GM23338 (cell line): ENCODE data around the gene PPP1R3F. TPM values are rescaled to one million over a fixed set of nuclear protein-coding genes. Genes with fewer than 3 reads are reported as not detected.

Experiments used
- ATAC-seq: fragments of 200-7000 bp; cut with Tn5 transposase; 3 replicates; pipeline ENCODE4 v1.9.1; 2020
- DNase-seq: peaks from one replicate; pipeline ENCODE4 v3.0.0-alpha.2; 2015; ENCODE audit warnings: low spot score
- H2AFZ ChIP-seq: fragments of 200-600 bp; sonication (generic); 2 replicates; pipeline ENCODE4 v1.8.0; 2016; ENCODE audit warnings: antibody characterized with exemption, mild to moderate bottlenecking, moderate library complexity
- H3F3A ChIP-seq: fragments of 200-600 bp; sonication (generic); replicated peaks from 2 replicates; pipeline ENCODE4 v1.8.0; 2017; ENCODE audit warnings: antibody characterized with exemption, mixed run types, low read depth
- H3K27ac ChIP-seq: fragments of 200-600 bp; sonication (generic); 2 replicates; pipeline ENCODE4 v1.6.1; 2016; ENCODE audit warnings: low read depth
- H3K27me3 ChIP-seq: fragments of 200-600 bp; sonication (generic); 2 replicates; pipeline ENCODE4 v1.8.0; 2016; ENCODE audit warnings: mild to moderate bottlenecking, mixed run types, moderate library complexity; ENCODE audit not compliant: insufficient read depth
- H3K36me3 ChIP-seq: fragments of 200-600 bp; sonication (generic); 2 replicates; pipeline ENCODE4 v1.8.0; 2016; ENCODE audit warnings: mild to moderate bottlenecking; ENCODE audit not compliant: insufficient read depth
- H3K4me1 ChIP-seq: fragments of 200-600 bp; sonication (generic); 2 replicates; pipeline ENCODE4 v1.8.0; 2016; ENCODE audit warnings: mild to moderate bottlenecking, moderate library complexity; ENCODE audit not compliant: insufficient read depth
- H3K4me2 ChIP-seq: fragments of 200-600 bp; sonication (generic); 2 replicates; pipeline ENCODE4 v1.7.1; 2017; ENCODE audit warnings: mixed run types
- H3K4me3 ChIP-seq: fragments of 200-600 bp; sonication (generic); 2 replicates; pipeline ENCODE4 v1.6.1; 2016; ENCODE audit warnings: mixed run types
- H3K79me2 ChIP-seq: fragments of 200-600 bp; sonication (generic); replicated peaks from 2 replicates; pipeline ENCODE4 v1.8.0; 2017; ENCODE audit warnings: mild to moderate bottlenecking; ENCODE audit not compliant: insufficient read depth
- H3K9me2 ChIP-seq: fragments of 200-600 bp; sonication (generic); 2 replicates; pipeline ENCODE4 v1.8.0; 2017; ENCODE audit not compliant: insufficient read depth
- H4K20me1 ChIP-seq: fragments of 200-600 bp; sonication (generic); replicated peaks from 2 replicates; pipeline ENCODE4 v1.8.0; 2017; ENCODE audit warnings: mild to moderate bottlenecking; ENCODE audit not compliant: insufficient read depth
- H3K27ac Mint-ChIP-seq: 2 replicates; pipeline ENCODE4 v1.8.0; 2020; ENCODE audit warnings: inconsistent platforms, mild to moderate bottlenecking, moderate library complexity, mixed read lengths
- H3K27me3 Mint-ChIP-seq: 3 replicates; pipeline ENCODE4 v1.8.0; 2022; ENCODE audit warnings: low read depth, mild to moderate bottlenecking, moderate library complexity, mixed read lengths, inconsistent platforms; ENCODE audit not compliant: insufficient read depth, poor library complexity
- H3K36me3 Mint-ChIP-seq: 3 replicates; pipeline ENCODE4 v1.8.0; 2021; ENCODE audit warnings: low read depth, mild to moderate bottlenecking, inconsistent platforms, moderate library complexity, mixed read lengths
- H3K4me1 Mint-ChIP-seq: 3 replicates; pipeline ENCODE4 v1.8.0; 2020; ENCODE audit warnings: mild to moderate bottlenecking, inconsistent platforms, mixed read lengths
- H3K4me3 Mint-ChIP-seq: 3 replicates; pipeline ENCODE4 v1.8.0; 2021; ENCODE audit warnings: moderate library complexity, mild to moderate bottlenecking, inconsistent platforms, mixed read lengths
- H3K9me3 Mint-ChIP-seq: 3 replicates; pipeline ENCODE4 v1.8.0; 2020; ENCODE audit warnings: moderate library complexity, mild to moderate bottlenecking, inconsistent platforms, mixed read lengths
- EZH2phosphoT487 ChIP-seq: fragments of 200-600 bp; sonication (generic); IDR thresholded peaks from one replicate; pipeline ENCODE4 v1.8.1; 2018; ENCODE audit warnings: antibody characterized with exemption; ENCODE audit not compliant: unreplicated experiment
- POLR2AphosphoS5 ChIP-seq: IDR thresholded peaks from 2 replicates; pipeline ENCODE4 v1.6.1; 2016; ENCODE audit warnings: antibody characterized with exemption, low read depth
- REST ChIP-seq: IDR thresholded peaks from one replicate; pipeline ENCODE4 v1.6.1; 2018; ENCODE audit warnings: antibody characterized with exemption; ENCODE audit not compliant: unreplicated experiment
- ZNF331 ChIP-seq: fragments of 250-450 bp; sonication (Bioruptor Pico); IDR thresholded peaks from 2 replicates; pipeline ENCODE4 v1.5.0; 2020; ENCODE audit warnings: low read depth, mild to moderate bottlenecking, moderate library complexity
- polyA plus RNA-seq: library from polyadenylated mRNA; unstranded; fragments of >200 nt; fragmentation: Nextera tagmentation; extraction: Ambion mirVana; gene quantifications from 2 replicates; pipeline ENCODE4 v1.2.1, GENCODE V29; 2016
- total RNA-seq: library from RNA; depleted of rRNA; stranded (reverse); fragments of >200 nt; shearing (Covaris generic); gene quantifications from 2 replicates; pipeline ENCODE4 v1.2.3, GENCODE V29; 2014
- TF ChIP-seq, protein P1 (sequence below), 2 experiments: fragments of 200-600 bp in 1 of 2; sonication (generic) in 1 of 2; conservative IDR thresholded peaks; 2 replicates each; pipeline versions ENCODE4 v1.5.1 to v1.6.1; 2016 to 2017; ENCODE audit warnings: antibody characterized with exemption in 2 of 2, low read depth in 2 of 2, mild to moderate bottlenecking in 2 of 2, moderate library complexity in 1 of 2

PPP1R3F gene
- total and polyA plus RNA-seq, 2 experiments from 2014 or later: 3.1 to 11.3 TPM

- Mint-ChIP-seq H3K36me3 (no peaks in the 10 kb centered on the region; the same call in 2 of the 3 replicates), H3K27ac (peak overlapping the region; percentile 62; the same call in 1 of the 2 replicates), H3K27me3 (peaks cover 10% of the 10 kb centered on the region), H3K4me1 (peaks cover 9% of the 10 kb centered on the region; the same call in 2 of the 3 replicates), H3K9me3 (no peaks in the 10 kb centered on the region), H3K4me3 (peak overlapping the region; percentile 79)
- Histone ChIP-seq H4K20me1 (no peaks in the 10 kb centered on the region), H3K4me3 (peak overlapping the region; percentile 70), H3K4me2 (peak overlapping the region; percentile 81), H3K4me1 (no peaks in the 10 kb centered on the region), H3K36me3 (no peaks in the 10 kb centered on the region), H3K9me2 (no peaks in the 10 kb centered on the region), H3K27me3 (no peaks in the 10 kb centered on the region), H3F3A (no peaks in the 10 kb centered on the region), H2AFZ (0 out of 2 replicates have a peak overlapping the region, but pooled peaks have one; percentile 14), H3K27ac (no peak overlapping the region), H3K79me2 (no peaks in the 10 kb centered on the region)
- TF ChIP-seq POLR2AphosphoS5: peak; percentile 28; the same call in 1 of the 2 replicates
- no peak for TF ChIP-seq EZH2phosphoT487
- no peak for TF ChIP-seq ZNF331 (CRISPR knock-in tag)
- TF ChIP-seq REST: no peak
- TF ChIP-seq, protein P1, sequence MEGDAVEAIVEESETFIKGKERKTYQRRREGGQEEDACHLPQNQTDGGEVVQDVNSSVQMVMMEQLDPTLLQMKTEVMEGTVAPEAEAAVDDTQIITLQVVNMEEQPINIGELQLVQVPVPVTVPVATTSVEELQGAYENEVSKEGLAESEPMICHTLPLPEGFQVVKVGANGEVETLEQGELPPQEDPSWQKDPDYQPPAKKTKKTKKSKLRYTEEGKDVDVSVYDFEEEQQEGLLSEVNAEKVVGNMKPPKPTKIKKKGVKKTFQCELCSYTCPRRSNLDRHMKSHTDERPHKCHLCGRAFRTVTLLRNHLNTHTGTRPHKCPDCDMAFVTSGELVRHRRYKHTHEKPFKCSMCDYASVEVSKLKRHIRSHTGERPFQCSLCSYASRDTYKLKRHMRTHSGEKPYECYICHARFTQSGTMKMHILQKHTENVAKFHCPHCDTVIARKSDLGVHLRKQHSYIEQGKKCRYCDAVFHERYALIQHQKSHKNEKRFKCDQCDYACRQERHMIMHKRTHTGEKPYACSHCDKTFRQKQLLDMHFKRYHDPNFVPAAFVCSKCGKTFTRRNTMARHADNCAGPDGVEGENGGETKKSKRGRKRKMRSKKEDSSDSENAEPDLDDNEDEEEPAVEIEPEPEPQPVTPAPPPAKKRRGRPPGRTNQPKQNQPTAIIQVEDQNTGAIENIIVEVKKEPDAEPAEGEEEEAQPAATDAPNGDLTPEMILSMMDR (conservative IDR thresholded peaks at IDR 0.05; ENCODE audit: low read depth in 2 of 2): peak; percentile 21 to 22; a peak in 3 of 4 replicates
- DNase-seq (peak; percentile 84), ATAC-seq (peak; percentile 86)
Measured at GRCh38 chrX:49230500-49231232, 38.9 kb upstream of the PPP1R3F start.

- no peak for DNase-seq
- Histone ChIP-seq H3K4me1 (no peaks in the 10 kb centered on the region), H3K36me3 (no peaks in the 10 kb centered on the region), H3K79me2 (no peaks in the 10 kb centered on the region), H2AFZ (no peak overlapping the region), H4K20me1 (no peaks in the 10 kb centered on the region), H3K4me3 (no peak overlapping the region), H3K4me2 (0 out of 2 replicates have a peak overlapping the region, but pooled peaks have one; percentile 81), H3K27me3 (no peaks in the 10 kb centered on the region), H3K27ac (no peak overlapping the region), H3K9me2 (no peaks in the 10 kb centered on the region), H3F3A (no peaks in the 10 kb centered on the region)
- no peaks in the 10 kb centered on the region for H3K9me3 Mint-ChIP-seq
- no peak for ATAC-seq
- H3K36me3 Mint-ChIP-seq: no peaks in the 10 kb centered on the region; the same call in 2 of the 3 replicates
- H3K27me3 Mint-ChIP-seq: peaks cover 9% of the 10 kb centered on the region
- peak overlapping the region; percentile 79 for H3K4me3 Mint-ChIP-seq
- peaks cover 8% of the 10 kb centered on the region; the same call in 2 of the 3 replicates for H3K4me1 Mint-ChIP-seq
- H3K27ac Mint-ChIP-seq: no peak overlapping the region; the same call in 1 of the 2 replicates
- TF ChIP-seq REST (no peak), POLR2AphosphoS5 (no peak)
Measured at GRCh38 chrX:49231333-49232000, 38.1 kb upstream of the PPP1R3F start.
